Fibroblast of lung (primary cell): Measurements from ENCODE around the gene TASOR.

Experiments used
- CTCF ChIP-seq, 2 donors: IDR thresholded peaks in 1 of 2; conservative IDR thresholded peaks in 1 of 2; 1 replicate in 1 of 2; 2 replicates in 1 of 2; pipeline ENCODE4 v1.5.1; 2011 to 2012; ENCODE audit warnings: low read length in 2 of 2, control low read depth in 1 of 2, inconsistent platforms in 1 of 2, low read depth in 1 of 2, mild to moderate bottlenecking in 1 of 2
- EZH2 ChIP-seq: IDR thresholded peaks from 2 replicates; pipeline ENCODE4 v1.5.1; 2012; ENCODE audit warnings: low read length, control low read depth, mild to moderate bottlenecking; ENCODE audit errors: missing control alignments

DNA sequence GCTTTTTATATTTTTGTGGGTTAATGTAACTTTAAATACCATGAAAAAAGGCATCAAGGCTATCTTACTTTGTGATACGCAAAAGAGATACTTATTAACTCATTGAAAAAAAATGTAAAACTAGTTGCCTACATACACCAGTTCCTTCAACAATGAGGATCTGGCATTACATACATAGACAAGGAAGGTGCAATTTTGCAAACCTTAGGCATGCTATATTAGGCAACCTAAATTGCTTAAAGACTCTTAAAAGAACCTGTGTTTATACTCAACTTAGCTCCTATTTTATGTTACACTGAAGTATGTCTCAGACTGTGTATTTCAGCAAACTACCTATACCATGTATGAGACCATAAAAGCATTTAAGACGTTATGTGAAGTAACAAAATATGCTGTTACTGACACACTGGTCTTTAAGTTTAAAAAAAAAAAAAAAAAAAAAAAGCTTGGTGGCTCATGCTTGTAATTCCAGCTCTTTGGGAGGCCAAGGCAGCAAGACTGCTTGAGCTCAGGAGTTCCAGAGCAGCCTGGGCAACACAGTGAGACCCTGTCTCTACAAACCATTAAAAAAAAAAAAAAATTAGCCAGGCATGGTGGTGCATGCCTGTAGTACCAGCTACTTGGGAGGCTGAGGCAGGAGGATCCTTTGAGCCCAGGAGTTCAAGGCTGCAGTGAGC, 9.1 kb downstream of the TASOR start:
- TF ChIP-seq CTCF (conservative IDR thresholded peaks at IDR 0.05 in 1 of 2, IDR thresholded peaks at IDR 0.05 in 1 of 2; ENCODE audit: low read depth in 1 of 2, low read length in 2 of 2), result no peak
- TF ChIP-seq EZH2, result no peak
